ENCODE measurements around the gene ZYG11B.
"Not testable (repeated sequence)": the region's sequence is repeated elsewhere in the genome, so short reads cannot be mapped to it uniquely, and the experiment has no call there.

ZYG11B gene

GRCh38 chr1:52856026-52856425, 129.8 kb downstream of the ZYG11B start:
- no peak for DNase-seq

GRCh38 chr1:52857443-52857842, 131.2 kb downstream of the ZYG11B start:
- no peak for DNase-seq

- DNase-seq = no peak
Measured at GRCh38 chr1:52862666-52863458, 136.6 kb downstream of the ZYG11B start.

- DNase-seq = no peak
Measured at GRCh38 chr1:52867087-52867863, 141.0 kb downstream of the ZYG11B start.

GRCh38 chr1:52869727-52870126, 143.5 kb downstream of the ZYG11B start:
- DNase-seq = not testable (repeated sequence)

GRCh38 chr1:52876843-52877242, 150.6 kb downstream of the ZYG11B start:
- no peak for DNase-seq

Data from GDM1 (cell line).